Esophagus mucosa (tissue), 1 donor: ENCODE data around the gene FBXW11. TPM values are rescaled to one million over a fixed set of nuclear protein-coding genes. Genes with fewer than 3 reads are reported as not detected.
A peak's percentile ranks its signal among the peaks of the same experiment; 100 is the strongest.

Experiments used
- ATAC-seq: fragments of 200-7000 bp; cut with Tn5 transposase; one replicate; pipeline ENCODE4 v1.9.1; 2020
- total RNA-seq: library from RNA; stranded (reverse); gene quantifications from one replicate; pipeline ENCODE4 v1.2.4, GENCODE V29; 2023
- donor health status: DM: yes; HTN: yes; CAD: no.

The FBXW11 gene
- total RNA-seq, 1 donor from 2014 or later = 45.9 TPM

DNA sequence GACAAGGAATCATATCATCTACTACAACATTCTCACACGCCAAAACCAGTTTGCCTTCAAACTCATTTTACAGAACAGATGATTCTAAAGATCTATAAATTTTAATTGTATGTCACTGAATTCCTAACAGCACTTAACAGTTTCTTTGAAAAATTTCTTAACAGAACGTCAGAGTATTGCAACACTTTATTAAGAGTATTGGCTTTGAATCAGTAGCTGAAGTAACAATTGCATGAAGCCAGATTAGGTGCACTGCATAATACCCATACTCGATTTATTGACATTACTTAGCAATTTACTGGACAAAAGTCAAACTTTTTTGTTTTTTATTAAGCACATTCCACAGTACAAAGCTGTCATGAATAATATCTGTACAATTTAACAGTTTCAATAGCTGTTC is 145.1 kb downstream of the FBXW11 start:
- ATAC-seq = no peak

DNA sequence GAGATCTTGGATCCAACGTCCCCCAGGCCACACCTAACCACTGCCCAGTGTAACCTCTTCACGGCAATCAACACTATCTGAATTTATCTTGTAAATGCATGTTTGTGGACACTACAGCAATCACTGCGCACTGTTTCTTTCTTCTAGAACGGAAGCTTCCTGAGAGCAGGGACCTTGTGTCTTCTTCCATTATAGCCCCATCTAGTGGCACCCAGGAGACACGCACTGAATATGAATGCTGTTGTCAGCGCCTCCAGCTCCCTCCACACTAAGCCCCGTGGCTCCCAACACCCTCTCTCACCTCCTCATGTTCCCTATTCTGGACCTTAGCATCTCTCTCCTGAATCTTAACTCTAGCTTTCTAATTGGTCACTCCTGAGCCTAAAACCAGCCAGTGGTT is 148.1 kb downstream of the FBXW11 start:
- ATAC-seq = peak; percentile 34

DNA sequence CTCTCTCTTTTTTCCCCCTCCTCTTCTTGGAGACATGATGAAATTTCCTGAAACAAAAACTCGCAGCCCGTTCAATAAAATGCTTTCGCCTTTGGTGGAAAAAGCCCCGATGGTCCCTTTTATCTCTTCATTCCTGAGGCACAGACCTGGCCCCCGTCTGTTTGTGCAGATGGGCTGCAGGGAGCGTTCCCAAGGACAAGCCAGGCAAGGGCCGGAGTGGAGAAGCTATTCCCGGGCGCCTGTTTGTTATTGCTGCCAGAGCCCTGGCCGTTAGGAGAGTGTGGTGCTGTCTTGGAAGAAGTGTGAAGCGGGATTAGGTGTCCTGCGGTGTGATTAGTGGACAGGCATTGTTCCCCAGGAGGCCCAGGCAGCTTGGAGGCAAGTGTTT is 149.0 kb downstream of the FBXW11 start:
- no peak for ATAC-seq

DNA sequence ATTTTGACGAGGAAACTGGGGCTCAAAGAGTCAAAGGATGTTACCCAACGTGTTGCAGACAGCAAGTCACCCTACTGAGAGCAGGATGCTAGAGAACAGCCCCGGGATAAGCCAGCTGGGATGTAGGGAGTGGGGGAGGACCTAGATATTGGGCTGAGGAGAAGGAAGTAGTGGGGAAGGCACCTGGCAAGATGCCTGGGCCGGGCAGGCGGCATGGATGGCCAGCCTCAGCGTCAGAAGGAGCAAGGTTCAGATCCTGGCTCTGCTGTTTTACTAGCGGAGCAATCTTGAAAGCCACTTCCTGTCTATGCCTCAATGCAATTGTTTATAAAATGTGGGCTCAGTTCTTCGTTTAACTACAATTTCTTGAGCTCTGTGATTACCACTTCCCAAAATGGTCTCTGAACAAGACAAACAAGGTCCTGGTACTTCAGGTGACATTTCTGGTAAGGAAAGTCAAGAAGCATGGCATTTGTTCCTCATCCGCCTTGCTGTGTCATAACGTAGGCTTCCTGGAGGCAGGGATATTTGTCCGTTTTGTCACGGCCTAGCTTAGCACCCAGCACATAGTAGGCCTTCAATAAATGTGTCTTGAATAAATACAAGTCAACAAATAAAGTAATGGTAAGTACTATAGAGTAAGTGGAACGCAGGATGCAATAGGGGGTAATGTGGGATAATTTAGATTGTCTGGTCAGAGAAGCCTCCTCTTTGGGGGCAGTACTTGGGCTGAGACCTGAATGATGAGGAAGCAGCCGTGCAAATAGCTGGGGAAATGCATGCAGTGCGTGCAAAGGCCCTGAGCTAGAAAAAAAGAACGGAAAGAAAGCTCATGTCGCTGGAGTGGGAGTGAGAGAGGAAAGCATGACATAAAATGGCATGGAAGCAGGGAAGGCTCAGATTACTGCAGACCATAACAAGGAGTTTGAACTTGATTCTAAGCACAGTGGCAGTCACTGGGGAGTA is 150.4 kb downstream of the FBXW11 start:
- ATAC-seq = no peak

DNA sequence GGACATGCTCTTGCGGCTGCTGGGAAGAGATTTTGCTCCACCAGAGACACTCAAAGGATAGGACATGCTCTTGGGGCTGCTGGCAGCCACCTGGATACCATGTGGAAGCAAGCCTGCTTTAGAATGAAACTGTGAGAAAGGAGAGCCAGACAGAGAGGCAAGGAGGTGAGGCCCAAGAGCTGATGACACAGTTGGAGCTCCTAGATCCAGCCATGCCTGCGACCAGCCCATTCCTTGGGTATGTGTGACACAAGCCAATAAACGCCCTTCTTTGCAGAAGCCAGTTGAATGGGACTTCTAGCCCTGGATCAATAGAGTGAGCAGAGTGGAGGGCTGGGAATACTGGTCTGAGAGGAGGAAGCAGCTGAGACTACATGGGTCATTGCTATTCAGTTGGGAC is 151.2 kb downstream of the FBXW11 start:
- no peak for ATAC-seq

DNA sequence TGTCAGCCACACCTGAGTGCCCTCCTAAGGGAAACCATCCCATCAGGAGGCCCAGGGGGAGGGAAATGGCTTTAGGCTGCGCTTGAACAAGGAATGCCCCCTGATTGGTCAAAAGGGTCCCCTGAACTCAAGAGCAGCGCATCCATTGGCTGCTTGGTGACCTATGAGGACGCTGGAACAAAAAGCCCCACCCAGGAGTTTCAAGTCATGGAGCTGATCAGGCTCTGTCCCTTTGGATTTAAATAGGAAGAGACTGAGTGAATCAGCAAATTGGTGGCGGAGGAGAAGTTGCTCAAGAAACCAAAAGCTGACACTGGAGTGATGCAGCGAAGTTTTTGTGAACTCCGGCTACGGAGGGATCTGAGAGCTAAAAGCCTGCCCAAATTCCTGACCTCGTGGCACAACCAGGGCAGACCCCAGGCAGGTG is 154.2 kb downstream of the FBXW11 start:
- no peak for ATAC-seq

DNA sequence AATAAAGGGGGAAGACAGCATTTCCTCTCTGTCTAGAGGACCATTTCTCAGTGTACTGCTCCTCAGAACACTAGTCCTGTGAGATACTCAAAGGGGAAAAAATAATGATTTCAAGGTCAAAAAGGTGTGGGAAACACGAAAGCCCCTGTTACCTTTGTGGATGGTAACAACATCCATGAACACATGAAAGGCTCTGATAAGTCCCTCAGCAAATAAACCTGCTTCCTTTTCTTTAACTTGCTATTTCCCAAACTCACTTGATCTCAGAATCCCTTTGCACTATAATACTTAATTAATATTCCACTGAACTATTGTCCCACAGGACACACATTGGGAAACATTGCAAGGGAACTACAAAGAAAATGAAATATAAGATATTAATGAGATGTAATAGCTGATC is 155.2 kb downstream of the FBXW11 start:
- no peak for ATAC-seq

DNA sequence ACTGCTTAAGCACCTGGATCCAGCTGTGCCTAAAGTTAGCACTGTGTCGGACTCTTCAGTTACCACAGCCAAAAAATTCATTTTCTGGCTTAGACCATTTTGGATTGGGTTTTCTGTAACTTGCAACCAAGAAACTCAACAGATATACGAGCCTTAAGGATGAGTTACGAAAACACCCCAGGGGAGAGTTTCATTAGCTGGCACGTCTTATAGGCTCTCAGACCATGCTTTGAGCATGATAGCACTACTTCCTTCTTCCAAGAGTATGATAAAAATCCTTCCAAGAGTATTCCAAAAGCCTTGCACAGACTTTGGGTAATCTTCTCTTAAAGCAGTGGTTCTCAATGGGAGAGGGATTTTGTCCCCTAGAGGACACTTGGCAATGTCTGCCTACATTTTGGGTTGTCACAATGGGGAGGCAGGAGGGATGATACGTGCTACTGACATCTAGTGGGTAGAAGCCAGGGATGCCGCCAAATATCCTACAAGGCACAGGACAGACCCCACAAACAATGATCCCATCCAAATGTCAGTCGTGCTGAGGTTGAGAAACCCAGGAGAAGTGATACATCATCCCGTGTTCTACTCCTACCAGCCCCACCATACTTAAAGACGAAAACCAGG is 156.0 kb downstream of the FBXW11 start:
- ATAC-seq = no peak

DNA sequence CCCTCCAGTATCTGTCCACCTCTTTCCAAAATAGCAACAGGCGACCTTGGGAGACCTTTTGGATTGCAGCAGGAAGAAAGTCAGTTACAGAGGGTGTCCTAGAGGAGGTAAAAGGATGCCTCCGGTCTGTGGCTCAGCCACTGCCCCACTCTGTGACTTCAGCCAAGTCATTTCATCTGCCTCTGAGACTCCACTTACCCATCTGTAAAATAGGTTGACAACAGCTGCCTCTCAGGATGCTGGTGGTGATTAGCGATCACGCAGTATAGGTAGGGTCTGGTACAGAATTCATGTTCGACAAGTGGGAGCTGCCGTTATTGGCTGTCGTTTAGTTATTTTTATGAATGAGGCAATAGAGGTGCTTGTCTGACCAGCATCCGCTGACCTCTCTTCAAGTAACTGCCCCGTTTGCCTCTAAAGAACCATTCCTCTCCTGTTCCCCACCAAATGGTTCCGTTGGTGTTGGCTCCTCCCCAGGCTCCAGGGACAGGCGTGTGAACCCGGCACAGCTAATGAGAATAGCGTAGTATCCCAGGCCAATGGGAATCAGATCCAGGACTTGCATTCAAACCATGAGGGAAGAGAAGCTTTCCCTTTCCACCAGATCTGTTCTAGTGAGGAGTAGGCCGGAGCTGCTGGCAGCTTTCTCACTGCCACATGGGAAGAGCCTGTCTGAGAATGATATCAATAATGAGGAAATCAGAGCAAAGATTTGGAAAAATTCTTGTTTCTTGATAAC is 156.7 kb downstream of the FBXW11 start:
- ATAC-seq = no peak

DNA sequence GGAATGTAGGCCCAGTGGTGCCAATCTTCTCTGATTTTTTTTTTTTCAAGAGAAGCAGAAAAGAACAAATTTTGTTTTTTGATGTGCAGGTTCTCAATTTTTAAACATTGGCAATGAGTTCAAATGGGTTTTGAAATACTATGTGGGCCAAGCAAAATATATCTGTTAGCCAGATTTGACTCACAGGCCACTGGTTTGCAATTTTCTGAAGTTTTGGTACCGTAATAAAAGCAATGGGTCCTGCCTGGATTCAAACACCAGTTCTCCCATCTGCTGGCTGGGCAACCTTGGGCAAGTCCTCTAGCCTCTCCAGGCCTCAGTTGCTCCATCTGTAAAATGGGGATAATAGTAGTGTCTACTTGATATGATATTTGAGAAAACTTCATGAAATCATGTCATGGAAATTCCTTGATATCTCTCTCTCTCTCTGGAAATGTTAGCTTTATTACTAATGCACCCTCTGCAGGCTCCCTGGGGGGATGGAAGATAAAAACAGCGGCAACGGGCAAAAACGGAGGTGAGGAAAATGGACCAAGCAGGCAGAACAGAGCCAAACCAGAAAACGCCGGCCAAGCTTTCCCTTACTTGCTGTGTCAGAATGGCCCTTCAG is 157.4 kb downstream of the FBXW11 start:
- no peak for ATAC-seq

DNA sequence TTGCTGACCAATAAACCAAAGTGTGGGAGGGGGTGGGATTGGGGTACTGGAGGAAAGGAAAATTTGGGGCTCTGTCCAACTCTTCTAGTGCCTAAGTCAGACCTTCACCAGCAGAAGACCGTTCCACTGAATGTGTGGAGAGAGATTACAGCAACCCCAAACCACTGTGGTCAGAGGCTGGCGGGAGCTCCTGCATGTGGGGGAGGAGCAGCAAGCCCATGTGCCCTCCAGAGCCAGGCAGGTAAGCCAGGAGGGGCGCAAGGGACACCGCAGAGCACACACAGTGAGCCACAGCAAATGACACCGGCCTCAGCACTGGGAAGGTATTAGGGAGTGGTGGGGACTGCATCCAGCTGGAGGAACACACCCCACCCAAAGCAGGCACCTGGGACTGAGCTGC is 158.0 kb downstream of the FBXW11 start:
- no peak for ATAC-seq

DNA sequence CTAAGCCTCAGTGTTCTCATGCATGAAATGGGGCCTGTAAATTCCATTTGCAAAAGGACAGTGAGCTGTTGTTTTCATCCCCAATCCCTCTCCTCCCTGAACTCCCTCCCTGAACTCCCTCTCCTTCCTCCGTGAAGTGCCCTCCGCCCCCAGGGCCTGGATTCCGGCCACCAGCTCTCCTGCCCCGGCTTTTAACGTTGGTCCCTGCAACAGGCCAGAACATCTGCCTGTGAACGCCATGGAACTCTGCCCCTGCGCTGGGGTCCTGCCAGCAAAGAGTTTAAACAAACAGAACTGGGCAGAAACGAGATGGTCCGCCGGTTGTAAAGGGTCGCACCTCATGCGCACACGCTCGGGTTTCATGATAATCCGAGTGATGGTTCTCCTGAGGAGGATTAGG is 158.4 kb downstream of the FBXW11 start:
- ATAC-seq = no peak

DNA sequence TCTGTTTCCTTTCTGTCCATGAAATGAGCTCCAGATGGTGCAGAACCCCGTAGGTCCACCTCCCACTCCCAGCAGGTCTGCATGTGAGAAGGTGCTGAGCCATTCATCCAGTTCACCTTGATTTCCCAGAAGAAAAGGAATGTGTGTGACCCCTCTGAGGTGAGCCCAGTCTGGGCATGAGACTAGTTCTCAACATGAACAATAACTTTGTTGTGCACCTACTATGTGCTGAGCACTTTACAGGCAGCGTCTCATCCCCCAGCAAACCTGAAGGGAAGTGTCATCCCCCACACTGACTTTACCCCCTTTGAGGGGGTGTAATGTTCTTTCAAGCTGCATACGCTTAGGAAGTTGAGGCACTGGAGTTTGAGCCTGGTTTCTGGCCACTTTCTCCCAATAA is 159.4 kb downstream of the FBXW11 start:
- ATAC-seq = no peak

DNA sequence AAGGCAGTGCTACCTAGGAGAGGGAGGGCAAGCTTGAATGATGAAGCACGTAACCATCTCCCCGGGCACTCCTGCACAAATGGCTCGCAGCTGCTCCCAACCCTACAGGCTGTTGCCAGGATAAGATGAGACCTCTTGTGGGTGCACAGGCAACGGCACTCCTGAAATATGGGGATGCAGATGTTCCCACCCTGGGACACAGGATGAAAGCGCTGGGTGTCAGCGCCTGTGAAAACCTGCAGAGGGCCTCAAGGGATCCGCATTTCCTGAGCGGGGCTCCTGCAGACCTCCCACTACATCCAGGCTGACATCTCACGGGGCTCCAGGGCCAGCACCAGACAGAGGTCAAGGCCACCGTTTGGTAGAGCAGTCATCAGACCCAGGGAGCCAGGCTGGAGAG is 160.1 kb downstream of the FBXW11 start:
- no peak for ATAC-seq

DNA sequence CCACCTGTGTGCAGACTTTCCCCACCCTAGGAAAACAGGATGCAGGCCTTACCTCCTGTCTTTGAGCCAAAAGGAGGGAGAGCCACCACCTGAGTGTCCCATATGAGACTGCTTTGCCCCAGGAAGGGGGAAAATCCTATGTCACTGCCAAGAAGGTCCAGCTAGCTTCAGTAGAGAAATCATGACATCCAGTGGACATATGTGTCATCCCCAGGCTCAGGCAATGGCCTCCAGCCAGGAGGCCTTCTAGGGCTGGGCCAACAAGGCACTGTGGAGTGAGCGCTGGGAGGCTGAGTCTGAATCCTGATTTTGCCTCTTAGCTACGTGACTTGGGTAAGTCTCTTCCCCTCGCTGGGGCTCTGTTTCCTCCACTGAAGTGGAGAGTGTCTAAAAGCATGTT is 160.6 kb downstream of the FBXW11 start:
- peak; percentile 22 for ATAC-seq

DNA sequence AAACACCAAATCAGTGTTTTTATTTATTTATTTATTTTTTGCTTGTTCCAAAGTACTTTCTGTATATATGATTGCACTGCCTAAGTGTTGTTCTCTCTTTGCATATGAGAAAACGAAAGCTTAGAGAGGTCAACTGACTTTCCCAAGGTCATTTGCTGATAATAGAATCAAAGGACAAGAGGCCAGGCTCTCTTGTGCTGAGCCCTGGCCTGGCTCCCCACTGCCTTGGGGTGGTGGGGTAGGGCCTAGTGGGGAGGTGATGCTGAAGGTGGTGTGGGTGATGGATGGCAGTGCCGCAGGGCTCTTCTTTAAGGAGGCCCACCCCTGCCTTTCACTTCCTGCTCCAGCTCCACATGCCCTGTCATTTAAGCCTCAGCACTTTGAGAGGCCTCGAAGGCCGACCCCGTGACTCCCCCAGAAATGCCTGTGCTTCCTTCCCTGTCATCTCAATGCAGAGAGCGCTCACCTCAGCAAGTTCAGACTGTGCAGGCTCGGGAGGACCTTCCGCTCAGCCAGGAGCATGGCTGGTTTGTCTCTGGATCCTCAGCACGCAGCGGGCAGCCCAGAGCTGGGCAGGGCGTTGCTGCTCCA is 161.3 kb downstream of the FBXW11 start:
- ATAC-seq = no peak

DNA sequence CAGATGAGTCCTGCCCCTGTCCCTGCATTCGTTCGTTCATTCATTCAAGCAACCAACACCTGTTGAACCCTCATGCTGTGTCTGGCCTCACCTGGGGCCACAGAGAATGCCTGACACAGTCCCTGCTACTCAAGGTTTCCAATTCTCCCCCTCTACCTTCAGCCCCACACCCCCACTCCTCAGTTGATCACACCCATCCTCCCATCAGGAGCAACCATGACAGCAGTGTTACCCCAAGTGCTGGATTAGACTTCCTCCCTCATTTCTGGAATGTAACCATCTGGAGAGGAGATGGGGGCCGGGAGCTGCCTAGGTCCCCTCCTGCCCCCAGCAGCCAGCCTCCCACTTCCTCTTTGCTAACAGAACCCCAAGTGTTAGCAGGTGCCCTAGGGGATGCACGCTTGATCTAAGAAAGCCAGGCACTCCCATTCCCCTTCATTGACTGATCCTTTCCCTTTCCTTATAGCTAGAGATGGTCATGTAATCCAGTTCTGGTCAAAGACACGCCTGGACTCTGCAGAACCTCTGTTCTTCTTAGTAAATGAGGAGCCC is 163.6 kb downstream of the FBXW11 start:
- ATAC-seq = no peak

DNA sequence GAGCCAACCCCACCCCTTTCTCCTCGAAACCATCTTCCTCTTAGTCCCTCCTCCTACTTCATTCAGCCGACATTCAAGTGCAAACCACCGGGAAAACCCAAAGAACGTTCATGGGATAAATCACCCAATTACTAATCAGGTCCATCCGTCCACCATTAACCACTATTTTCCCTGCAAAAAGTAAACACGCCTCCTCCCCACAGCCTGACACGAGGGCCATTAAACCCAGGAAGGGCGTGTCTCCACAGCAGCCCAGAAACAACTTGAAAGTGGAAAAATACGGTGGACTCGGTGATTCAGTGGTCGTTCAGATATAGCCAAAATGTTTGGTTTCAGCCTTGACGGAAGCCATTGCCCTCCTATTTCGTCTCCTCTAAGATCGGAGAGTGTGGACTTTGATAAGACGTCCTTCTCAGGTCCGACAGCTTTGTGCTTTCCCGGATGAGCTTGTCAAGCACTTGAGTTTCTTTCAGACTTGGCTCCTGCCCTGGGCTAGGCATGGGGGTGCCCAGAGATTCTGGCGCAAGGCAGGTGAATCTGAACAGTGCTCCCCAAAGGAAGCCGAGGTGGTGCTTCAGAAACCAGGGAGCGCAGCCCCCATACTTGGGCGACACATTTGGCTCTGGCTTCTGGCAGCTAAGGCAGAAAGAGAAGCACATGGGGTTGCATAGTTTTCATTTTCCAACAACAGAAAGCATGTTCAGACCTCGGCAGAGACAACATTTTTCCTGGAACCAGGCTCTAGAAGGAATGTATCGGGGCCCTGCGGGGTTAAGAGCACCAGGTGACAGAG is 164.3 kb downstream of the FBXW11 start:
- ATAC-seq = no peak

DNA sequence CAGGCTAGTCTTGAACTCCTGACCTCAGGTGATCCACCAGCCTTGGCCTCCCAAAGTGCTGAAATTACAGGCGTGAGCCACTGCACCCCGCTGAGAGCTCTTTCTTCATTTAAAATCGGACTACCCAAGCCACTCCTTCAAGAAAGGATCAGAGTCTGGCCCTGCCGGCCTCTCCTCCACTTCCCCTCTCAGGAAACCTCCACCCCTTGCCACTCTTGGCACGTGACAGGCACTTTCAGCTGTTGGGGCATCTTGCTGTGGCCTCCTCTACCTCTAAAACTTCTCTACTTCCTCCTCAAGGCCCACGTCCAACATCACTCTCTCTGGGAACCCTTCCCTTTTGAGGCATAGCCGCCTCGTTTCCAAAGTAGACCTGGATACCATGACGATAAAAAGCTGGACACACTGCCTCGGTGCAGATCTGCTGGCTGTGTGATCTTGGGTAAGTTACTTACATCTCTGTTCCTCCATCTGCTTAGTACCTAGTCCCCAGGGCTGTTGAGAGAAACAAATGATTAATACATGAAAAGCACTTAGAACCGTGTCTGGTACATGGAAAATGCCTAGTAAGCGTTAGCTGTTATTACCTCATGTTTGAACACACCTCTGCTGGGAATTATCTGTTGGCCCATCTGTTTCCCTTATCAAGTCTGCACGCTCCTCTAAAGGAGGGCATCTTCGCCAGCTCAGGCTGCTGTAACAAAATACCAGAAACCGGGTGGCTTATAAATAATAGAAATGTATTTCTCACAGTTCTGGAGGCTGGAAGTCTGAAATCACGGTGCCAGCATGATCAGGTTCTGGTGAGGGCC is 165.5 kb downstream of the FBXW11 start:
- no peak for ATAC-seq

DNA sequence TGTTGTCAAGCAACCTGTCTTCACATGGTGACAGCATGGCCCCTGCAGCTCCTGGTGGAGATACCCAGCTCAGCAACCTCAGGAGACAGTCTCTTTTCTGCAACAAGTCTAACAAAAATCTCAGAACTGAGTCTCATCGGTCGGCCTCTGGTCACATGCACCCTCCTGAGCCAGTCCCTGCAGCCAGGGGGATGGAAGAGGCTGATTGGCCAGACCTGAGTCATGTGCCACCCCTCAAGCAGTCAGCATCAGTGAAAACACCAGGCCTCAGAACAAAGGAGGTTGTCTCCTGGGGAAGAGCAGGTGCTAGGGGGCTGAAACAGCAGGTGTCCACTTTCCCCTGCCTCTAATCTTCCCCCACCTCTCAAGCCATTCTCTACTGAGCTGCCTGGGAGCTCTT is 166.4 kb downstream of the FBXW11 start:
- no peak for ATAC-seq

DNA sequence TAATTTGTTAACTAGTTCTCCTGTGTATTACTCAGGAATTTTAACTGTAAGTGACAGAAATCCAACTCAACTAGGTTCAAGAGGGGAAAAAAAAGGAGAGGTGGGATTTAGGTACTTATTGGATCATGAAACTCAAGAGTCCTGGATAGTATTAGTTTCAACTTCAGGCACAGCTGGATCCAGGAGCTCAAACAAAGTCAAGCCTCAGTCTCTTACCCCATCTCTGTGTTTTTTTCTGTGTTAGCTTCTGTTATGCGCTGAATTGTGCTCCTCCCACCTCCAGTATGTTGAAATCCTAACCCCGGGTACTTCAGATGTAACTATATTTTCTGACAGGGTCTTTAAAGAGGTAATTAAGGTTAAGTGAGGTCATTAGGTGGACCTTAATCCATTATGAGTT is 167.3 kb downstream of the FBXW11 start:
- ATAC-seq = no peak
